H1 (cell line): ENCODE measurements around the gene UNC5B. TPM values are rescaled to one million over a fixed set of nuclear protein-coding genes. Genes with fewer than 3 reads are reported as not detected.
A peak's percentile ranks its signal among the peaks of the same experiment; 100 is the strongest.

Source experiments
- CTCF ChIA-PET: fragments of 300-600 bp; sonication (Branson Sonifier 250); formaldehyde crosslinking; loops from one replicate; lab custom pipeline; 2021; ENCODE audit not compliant: partially characterized antibody; lab: Charles Lee
- POLR2A ChIA-PET: fragments of 300-600 bp; sonication (Branson Sonifier 250); formaldehyde crosslinking; loops from one replicate; lab custom pipeline; 2021; ENCODE audit warnings: inconsistent platforms; ENCODE audit not compliant: partially characterized antibody; lab: Charles Lee
- DNase-seq, 2 experiments: peaks; one replicate each; pipeline versions ENCODE4 v3.0.0 to v3.0.0-alpha.2; 2010 to 2022; ENCODE audit warnings: low spot score in 2 of 2, low read depth in 1 of 2, mixed read lengths in 1 of 2
- FAIRE-seq: peaks from 2 replicates; lab custom pipeline; 2011; peaks lifted over from hg19 to GRCh38; lab: Jason Lieb, UNC
- H2AFZ ChIP-seq: 2 replicates; pipeline ENCODE4 v1.8.1; 2012; ENCODE audit warnings: low read length, inconsistent platforms
- H2AK5ac ChIP-seq: 2 replicates; pipeline ENCODE4 v1.6.1; 2013; ENCODE audit warnings: low read depth, low read length
- H2BK120ac ChIP-seq: replicated peaks from 2 replicates; pipeline ENCODE3; 2013; ENCODE audit warnings: low read depth, low read length, inconsistent platforms
- H2BK12ac ChIP-seq: 2 replicates; pipeline ENCODE4 v1.6.1; 2013; ENCODE audit warnings: low read depth, low read length
- H2BK15ac ChIP-seq: 2 replicates; pipeline ENCODE4 v1.6.1; 2013; ENCODE audit warnings: low read length
- H2BK20ac ChIP-seq: 2 replicates; pipeline ENCODE4 v1.6.1; 2013; ENCODE audit warnings: low read length
- H2BK5ac ChIP-seq: 2 replicates; pipeline ENCODE4 v1.6.1; 2013; ENCODE audit warnings: low read depth, low read length
- H3K14ac ChIP-seq: 2 replicates; pipeline ENCODE4 v1.6.1; 2013; ENCODE audit warnings: inconsistent platforms; ENCODE audit not compliant: insufficient read length
- H3K18ac ChIP-seq: 2 replicates; pipeline ENCODE4 v1.6.1; 2013; ENCODE audit warnings: low read length; ENCODE audit errors: extremely low read depth
- H3K23ac ChIP-seq: 2 replicates; pipeline ENCODE4 v1.6.1; 2013; ENCODE audit warnings: inconsistent platforms; ENCODE audit not compliant: insufficient read length
- H3K23me2 ChIP-seq: 2 replicates; pipeline ENCODE4 v1.6.1; 2013; ENCODE audit warnings: low read depth, low read length
- H3K27ac ChIP-seq: 2 replicates; pipeline ENCODE4 v1.6.1; 2011; ENCODE audit warnings: low read depth, low read length, inconsistent platforms
- H3K27me3 ChIP-seq, 4 experiments: replicated peaks in 1 of 4; 1 replicate in 1 of 4; 2 replicates in 3 of 4; pipeline versions ENCODE4 v1.6.1 to v1.8.1; 2011 to 2013; ENCODE audit warnings: low read length in 3 of 4, mild to moderate bottlenecking in 3 of 4, inconsistent platforms in 2 of 4, mixed read lengths in 2 of 4, moderate library complexity in 1 of 4; ENCODE audit not compliant: control insufficient read depth in 3 of 4, insufficient read depth in 3 of 4; ENCODE audit errors: extremely low read depth in 1 of 4
- H3K36me3 ChIP-seq, 4 experiments: 2 replicates each; pipeline versions ENCODE4 v1.6.1 to v1.8.1; 2011 to 2013; ENCODE audit warnings: mild to moderate bottlenecking in 4 of 4, low read length in 3 of 4, moderate library complexity in 2 of 4, control low read depth in 1 of 4, inconsistent platforms in 1 of 4; ENCODE audit not compliant: insufficient read depth in 4 of 4, control insufficient read depth in 2 of 4
- H3K4ac ChIP-seq: replicated peaks from 2 replicates; pipeline ENCODE3; 2013; ENCODE audit warnings: low read length, low read depth, mixed read lengths, inconsistent platforms; ENCODE audit not compliant: insufficient read length
- H3K4me1 ChIP-seq, 4 experiments: replicated peaks in 1 of 4; 1 replicate in 1 of 4; 2 replicates in 3 of 4; pipeline versions ENCODE4 v1.6.1 to v1.8.1; 2011 to 2013; ENCODE audit warnings: low read length in 3 of 4, inconsistent platforms in 2 of 4, mixed read lengths in 1 of 4; ENCODE audit not compliant: insufficient read depth in 4 of 4, control insufficient read depth in 3 of 4
- H3K4me2 ChIP-seq, 2 experiments: 2 replicates each; pipeline versions ENCODE4 v1.6.1 to v1.8.1; 2011 to 2013; ENCODE audit warnings: low read depth in 2 of 2, low read length in 2 of 2, control low read depth in 1 of 2, inconsistent platforms in 1 of 2, mild to moderate bottlenecking in 1 of 2; ENCODE audit not compliant: insufficient read depth in 1 of 2
- H3K4me3 ChIP-seq, 4 experiments: fragments of 200-600, 300-600 bp in 1 of 4; sonication (generic), shearing (Covaris generic), sonication (Bioruptor Twin) in 1 of 4; 2 replicates each; pipeline versions ENCODE4 v1.5.1 to v1.8.1; 2011 to 2016; ENCODE audit warnings: low read length in 4 of 4, low read depth in 3 of 4, control low read depth in 2 of 4, inconsistent platforms in 2 of 4, mild to moderate bottlenecking in 2 of 4, mixed read lengths in 1 of 4, moderate library complexity in 1 of 4; ENCODE audit not compliant: insufficient read depth in 2 of 4; ENCODE audit errors: extremely low read depth in 1 of 4
- H3K56ac ChIP-seq: replicated peaks from 2 replicates; pipeline ENCODE3; 2013; ENCODE audit warnings: low read depth, mild to moderate bottlenecking, mixed read lengths, low read length, inconsistent platforms; ENCODE audit not compliant: insufficient read length
- H3K79me1 ChIP-seq: 2 replicates; pipeline ENCODE4 v1.6.1; 2013; ENCODE audit warnings: low read depth, low read length, control low read depth
- H3K79me2 ChIP-seq, 2 experiments: 2 replicates each; pipeline versions ENCODE4 v1.6.1 to v1.8.1; 2012 to 2013; ENCODE audit warnings: low read length in 2 of 2, mild to moderate bottlenecking in 2 of 2, inconsistent platforms in 1 of 2; ENCODE audit not compliant: insufficient read depth in 2 of 2, control insufficient read depth in 1 of 2
- H3K9ac ChIP-seq, 4 experiments: replicated peaks in 1 of 4; 1 replicate in 1 of 4; 2 replicates in 3 of 4; pipeline versions ENCODE4 v1.6.1 to v1.8.1; 2011 to 2013; ENCODE audit warnings: low read depth in 3 of 4, low read length in 3 of 4, control low read depth in 2 of 4, mild to moderate bottlenecking in 2 of 4, moderate library complexity in 2 of 4, inconsistent platforms in 1 of 4; ENCODE audit errors: extremely low read depth in 1 of 4
- H3K9me3 ChIP-seq, 2 experiments: 2 replicates each; pipeline versions ENCODE4 v1.6.1 to v1.8.1; 2012 to 2013; ENCODE audit warnings: mild to moderate bottlenecking in 2 of 2, moderate library complexity in 2 of 2, control low read depth in 1 of 2, inconsistent platforms in 1 of 2, low read depth in 1 of 2, low read length in 1 of 2, mixed read lengths in 1 of 2; ENCODE audit not compliant: insufficient read depth in 2 of 2
- H4K20me1 ChIP-seq, 2 experiments: replicated peaks in 1 of 2; 2 replicates each; pipeline versions ENCODE3 to v1.8.1; 2011 to 2013; ENCODE audit warnings: inconsistent platforms in 2 of 2, low read length in 2 of 2, mild to moderate bottlenecking in 1 of 2; ENCODE audit not compliant: insufficient read depth in 2 of 2, control insufficient read depth in 1 of 2
- H4K5ac ChIP-seq: 2 replicates; pipeline ENCODE4 v1.6.1; 2013; ENCODE audit warnings: low read length, low read depth, mixed read lengths, inconsistent platforms; ENCODE audit not compliant: insufficient read length
- H4K8ac ChIP-seq: 2 replicates; pipeline ENCODE4 v1.8.0; 2013; ENCODE audit warnings: mild to moderate bottlenecking, moderate library complexity, low read length, inconsistent platforms; ENCODE audit not compliant: insufficient read depth; ENCODE audit errors: extremely low read depth
- H4K91ac ChIP-seq: replicated peaks from 2 replicates; pipeline ENCODE3; 2013; ENCODE audit warnings: low read length, mixed read lengths, inconsistent platforms; ENCODE audit not compliant: insufficient read length
- ASH2L ChIP-seq: fragments of 200-600, 300-600 bp; sonication (generic); IDR thresholded peaks from one replicate; pipeline ENCODE4 v1.7.1; 2017; ENCODE audit warnings: low read length
- NANOG ChIP-seq: IDR thresholded peaks from 2 replicates; pipeline ENCODE4 v1.6.1; 2011; ENCODE audit warnings: low read length, low read depth, mild to moderate bottlenecking, inconsistent platforms; ENCODE audit not compliant: insufficient read depth, poor library complexity, severe bottlenecking
- PHF8 ChIP-seq: fragments of 200-600 bp; sonication (generic); conservative IDR thresholded peaks from 2 replicates; pipeline ENCODE4 v1.7.1; 2012; ENCODE audit warnings: low read depth, mild to moderate bottlenecking, inconsistent platforms, low read length, moderate library complexity
- SP2 ChIP-seq: IDR thresholded peaks from 2 replicates; pipeline ENCODE4 v1.6.1; 2012; ENCODE audit warnings: mild to moderate bottlenecking, low read length, inconsistent platforms
- whole genome bisulfite sequencing, 2 experiments: shearing (Covaris generic) in 1 of 2; methylation state at CpG; one replicate each; pipeline versions ENCODE4 v1.1.6 to v1.1.7; 2013 to 2015; ENCODE audit warnings: low lambda C conversion rate in 2 of 2, mixed read lengths in 2 of 2, inconsistent platforms in 1 of 2, low coverage in 1 of 2, missing lambda C conversion rate in 1 of 2; ENCODE audit not compliant: insufficient replicate concordance in 2 of 2, insufficient coverage in 1 of 2, insufficient read length in 1 of 2; ENCODE audit errors: extremely low coverage in 1 of 2, missing lambda C conversion rate in 1 of 2; 5-methylcytosine and 5-hydroxymethylcytosine counted together
- polyA plus RNA-seq, 7 experiments: library from polyadenylated mRNA; depleted of rRNA in 3 of 7; stranded (reverse) in 5 of 7; unstranded in 2 of 7; fragments of >200 nt in 5 of 7; fragments of 200-250 nt in 2 of 7; gene quantifications; 1 replicate in 5 of 7; 2 replicates in 1 of 7; 4 replicates in 1 of 7; pipeline versions ENCODE4 v1.2.1 to v1.2.3, GENCODE V29; 2011 to 2013; ENCODE audit warnings: missing spikeins in 2 of 7, mixed read lengths in 2 of 7
- total RNA-seq: library from RNA; stranded (reverse); fragmentation: NEBNext Ultra II Directional; extraction: Animal tissue kit (Norgen Biotek cat#: 25700); gene quantifications from 2 replicates; pipeline ENCODE4 v1.2.1, GENCODE V29; 2021

The UNC5B gene
- total and polyA plus RNA-seq, 2 of the 8 experiments (the other 6 are each of a cell fraction or from before 2014, with no cell fraction given), result 27.9 to 31.8 TPM

GRCh38 chr10:71335173-71335708 lies 122.9 kb downstream of the UNC5B start:
- no peak overlapping the region for H3K23ac ChIP-seq
- no peak overlapping the region for H2BK120ac ChIP-seq
- no peak overlapping the region for H2AK5ac ChIP-seq
- H2BK5ac ChIP-seq, result no peak overlapping the region
- H4K20me1 ChIP-seq, result no peaks in the 10 kb centered on the region
- no peak overlapping the region for H4K5ac ChIP-seq
- no peak overlapping the region for H2BK15ac ChIP-seq
- H3K36me3 ChIP-seq, result peaks cover 0 to 7% (median 0%) of the 10 kb centered on the region in 4 experiments; a peak in 1 of 8 replicates
- no peak overlapping the region for H3K14ac ChIP-seq
- 93% methylated on average over 15 of the region's 15 CpGs; no CpG with 5 or more reads in 1 of the 2 experiments for WGBS, 2 experiments
- H3K23me2 ChIP-seq, result no peaks in the 10 kb centered on the region
- H3K4ac ChIP-seq, result no peak overlapping the region
- no peaks in the 10 kb centered on the region for H3K79me2 ChIP-seq
- H3K4me1 ChIP-seq, result peaks cover 0 to 18% (median 10%) of the 10 kb centered on the region in 4 experiments; a peak in 6 of 7 replicates
- no peak overlapping the region for H3K4me2 ChIP-seq
- H2BK12ac ChIP-seq, result no peak overlapping the region
- no peak overlapping the region for H3K27ac ChIP-seq
- no peak overlapping the region for H3K4me3 ChIP-seq
- CTCF ChIA-PET, result interaction anchor here (1.0 to 3.8 kb wide), 13 partner anchors 10 to 95 kb away, joined by 3 to 16 read pairs (median 4); partner anchors contain the start of gene SLC29A3
- H3K27me3 ChIP-seq, result no peaks in the 10 kb centered on the region
- H3K56ac ChIP-seq, result no peak overlapping the region
- H3K9me3 ChIP-seq, result no peaks in the 10 kb centered on the region
- no peak for DNase-seq
- no peak overlapping the region for H2AFZ ChIP-seq
- no peak for FAIRE-seq
- no peak overlapping the region for H4K91ac ChIP-seq
- no peak for TF ChIP-seq SP2
- no peak for TF ChIP-seq PHF8
- no peak for TF ChIP-seq ASH2L
- TF ChIP-seq NANOG, result no peak
- no peak overlapping the region for H2BK20ac ChIP-seq
- POLR2A ChIA-PET, result no interaction called here
- 0 out of 2 replicates have a peak, but pooled peaks cover 2% of the 10 kb centered on the region for H3K79me1 ChIP-seq
- H3K18ac ChIP-seq, result no peak overlapping the region
- H4K8ac ChIP-seq, result peak overlapping the region; percentile 6; the same call in 1 of the 2 replicates
- no peak overlapping the region for H3K9ac ChIP-seq
